ENCODE results near the gene CCDC82.

CCDC82 gene

DNA sequence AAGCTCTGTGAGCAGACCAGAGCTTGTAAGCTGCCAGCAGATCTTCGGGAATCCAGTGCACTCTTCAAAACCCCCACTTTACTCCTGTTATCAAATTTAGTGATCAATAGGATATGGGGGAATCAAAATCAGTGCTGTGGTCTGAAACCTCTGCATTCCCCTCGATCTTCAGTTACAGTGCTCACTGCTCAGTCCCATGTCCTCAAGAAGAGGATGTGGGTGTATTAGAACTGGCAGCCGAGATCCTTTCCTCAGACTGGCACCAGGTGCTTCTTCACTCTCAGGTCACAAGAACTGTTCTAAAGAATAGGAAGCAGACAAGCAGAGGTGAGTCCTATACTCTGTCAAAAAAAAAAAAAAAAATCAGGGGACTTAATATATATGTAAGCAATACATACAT, 31.4 kb downstream of the CCDC82 start:
- Histone ChIP-seq H3K9me3 (ENCODE audit: control insufficient read depth, insufficient read depth, low read length) (no peaks in the 10 kb centered on the region), H3K27me3 (ENCODE audit: control insufficient read depth, low read length) (no peaks in the 10 kb centered on the region), H3K36me3 (ENCODE audit: control insufficient read depth, low read length) (peaks cover 27% of the 10 kb centered on the region), H4K20me1 (ENCODE audit: control insufficient read depth, insufficient read depth, low read depth, low read length) (no peaks in the 10 kb centered on the region), H3K4me3 (ENCODE audit: low read length) (no peak overlapping the region), H3F3A (ENCODE audit: control insufficient read depth, insufficient read depth) (no peaks in the 10 kb centered on the region), H3K9me2 (replicated peaks; ENCODE audit: control insufficient read depth, low read length) (no peaks in the 10 kb centered on the region), H3K4me1 (ENCODE audit: control insufficient read depth, low read length) (no peaks in the 10 kb centered on the region), H3K79me2 (ENCODE audit: control insufficient read depth, low read length) (no peaks in the 10 kb centered on the region), H3K4me2 (ENCODE audit: low read length) (no peak overlapping the region), H3K27ac (ENCODE audit: low read depth, low read length) (no peak overlapping the region)
- TF ChIP-seq EZH2phosphoT487 (IDR thresholded peaks at IDR 0.05; ENCODE audit: borderline replicate concordance, low read length), result no peak
- TF ChIP-seq, protein P1, sequence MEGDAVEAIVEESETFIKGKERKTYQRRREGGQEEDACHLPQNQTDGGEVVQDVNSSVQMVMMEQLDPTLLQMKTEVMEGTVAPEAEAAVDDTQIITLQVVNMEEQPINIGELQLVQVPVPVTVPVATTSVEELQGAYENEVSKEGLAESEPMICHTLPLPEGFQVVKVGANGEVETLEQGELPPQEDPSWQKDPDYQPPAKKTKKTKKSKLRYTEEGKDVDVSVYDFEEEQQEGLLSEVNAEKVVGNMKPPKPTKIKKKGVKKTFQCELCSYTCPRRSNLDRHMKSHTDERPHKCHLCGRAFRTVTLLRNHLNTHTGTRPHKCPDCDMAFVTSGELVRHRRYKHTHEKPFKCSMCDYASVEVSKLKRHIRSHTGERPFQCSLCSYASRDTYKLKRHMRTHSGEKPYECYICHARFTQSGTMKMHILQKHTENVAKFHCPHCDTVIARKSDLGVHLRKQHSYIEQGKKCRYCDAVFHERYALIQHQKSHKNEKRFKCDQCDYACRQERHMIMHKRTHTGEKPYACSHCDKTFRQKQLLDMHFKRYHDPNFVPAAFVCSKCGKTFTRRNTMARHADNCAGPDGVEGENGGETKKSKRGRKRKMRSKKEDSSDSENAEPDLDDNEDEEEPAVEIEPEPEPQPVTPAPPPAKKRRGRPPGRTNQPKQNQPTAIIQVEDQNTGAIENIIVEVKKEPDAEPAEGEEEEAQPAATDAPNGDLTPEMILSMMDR (IDR thresholded peaks at IDR 0.05; ENCODE audit: low read depth, low read length, poor library complexity, severe bottlenecking), result no peak

DNA sequence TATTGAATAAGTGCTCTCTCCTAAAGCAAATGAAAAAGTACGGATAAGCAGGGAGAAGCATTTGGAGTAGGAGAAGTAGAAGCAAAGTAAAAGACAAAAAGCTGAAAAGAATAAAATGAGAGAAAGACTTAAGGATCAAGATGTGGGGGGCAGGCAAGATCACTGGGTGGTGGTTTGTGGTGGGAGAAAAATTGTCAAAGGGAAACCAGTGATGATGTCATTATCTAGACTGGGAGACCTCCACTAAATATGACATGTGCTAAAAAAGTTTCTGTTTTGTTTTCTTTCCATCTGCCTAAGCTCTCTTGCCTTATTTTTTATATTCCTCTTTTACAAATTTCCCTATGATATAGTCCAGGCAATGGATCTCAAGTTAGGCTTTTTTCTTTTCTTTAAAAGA, 31.9 kb downstream of the CCDC82 start:
- no peak for TF ChIP-seq EZH2phosphoT487 (IDR thresholded peaks at IDR 0.05; ENCODE audit: borderline replicate concordance, low read length)
- TF ChIP-seq, protein P1 (IDR thresholded peaks at IDR 0.05; ENCODE audit: low read depth, low read length, poor library complexity, severe bottlenecking), result no peak
- no peak overlapping the region for H3K4me3 ChIP-seq (ENCODE audit: low read length)
- no peaks in the 10 kb centered on the region for H3K4me1 ChIP-seq (ENCODE audit: control insufficient read depth, low read length)
- no peaks in the 10 kb centered on the region for H3K79me2 ChIP-seq (ENCODE audit: control insufficient read depth, low read length)
- H4K20me1 ChIP-seq (ENCODE audit: control insufficient read depth, insufficient read depth, low read depth, low read length), result no peaks in the 10 kb centered on the region
- no peak overlapping the region for H3K27ac ChIP-seq (ENCODE audit: low read depth, low read length)
- peaks cover 27% of the 10 kb centered on the region for H3K36me3 ChIP-seq (ENCODE audit: control insufficient read depth, low read length)
- no peaks in the 10 kb centered on the region for H3F3A ChIP-seq (ENCODE audit: control insufficient read depth, insufficient read depth)
- H3K9me2 ChIP-seq (replicated peaks; ENCODE audit: control insufficient read depth, low read length), result no peaks in the 10 kb centered on the region
- no peaks in the 10 kb centered on the region for H3K9me3 ChIP-seq (ENCODE audit: control insufficient read depth, insufficient read depth, low read length)
- H3K27me3 ChIP-seq (ENCODE audit: control insufficient read depth, low read length), result no peaks in the 10 kb centered on the region
- H3K4me2 ChIP-seq (ENCODE audit: low read length), result no peak overlapping the region

DNA sequence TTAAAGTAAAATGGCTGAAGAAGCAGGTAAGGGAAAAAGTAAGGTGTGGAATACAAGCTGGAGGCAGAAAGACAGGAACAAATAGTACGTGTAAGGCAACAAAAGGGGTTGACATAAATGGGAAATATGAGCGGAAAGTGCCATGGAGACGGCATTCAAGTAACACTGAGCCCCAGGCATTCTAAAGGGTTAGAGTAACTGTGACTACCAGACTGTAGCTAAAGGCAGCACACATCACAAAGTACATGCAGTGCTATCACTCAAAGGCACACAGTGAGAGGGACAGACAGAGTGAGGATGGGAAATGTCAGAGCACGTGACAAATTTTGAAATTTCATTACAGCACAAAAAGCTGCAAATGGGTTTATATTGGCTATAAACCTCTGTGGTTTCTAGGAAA, 32.9 kb downstream of the CCDC82 start:
- H3K4me2 ChIP-seq (ENCODE audit: low read length), result no peak overlapping the region

More for the DNA sequence above, 32.9 kb downstream of the CCDC82 start:
- H3K36me3 ChIP-seq (ENCODE audit: control insufficient read depth, low read length), result peaks cover 23% of the 10 kb centered on the region
- no peaks in the 10 kb centered on the region for H3K79me2 ChIP-seq (ENCODE audit: control insufficient read depth, low read length)
- no peaks in the 10 kb centered on the region for H4K20me1 ChIP-seq (ENCODE audit: control insufficient read depth, insufficient read depth, low read depth, low read length)
- H3K4me1 ChIP-seq (ENCODE audit: control insufficient read depth, low read length), result no peaks in the 10 kb centered on the region
- H3F3A ChIP-seq (ENCODE audit: control insufficient read depth, insufficient read depth), result no peaks in the 10 kb centered on the region
- no peak overlapping the region for H3K4me3 ChIP-seq (ENCODE audit: low read length)
- TF ChIP-seq EZH2phosphoT487 (IDR thresholded peaks at IDR 0.05; ENCODE audit: borderline replicate concordance, low read length), result no peak
- TF ChIP-seq, protein P1 (IDR thresholded peaks at IDR 0.05; ENCODE audit: low read depth, low read length, poor library complexity, severe bottlenecking), result no peak
- H3K9me2 ChIP-seq (replicated peaks; ENCODE audit: control insufficient read depth, low read length), result no peaks in the 10 kb centered on the region
- no peaks in the 10 kb centered on the region for H3K9me3 ChIP-seq (ENCODE audit: control insufficient read depth, insufficient read depth, low read length)
- H3K27me3 ChIP-seq (ENCODE audit: control insufficient read depth, low read length), result no peaks in the 10 kb centered on the region
- no peak overlapping the region for H3K27ac ChIP-seq (ENCODE audit: low read depth, low read length)

Measured in DOHH2 (cell line).